Esophagus squamous epithelium (tissue), 5 donors: ENCODE results near the gene CCDC68. TPM values are rescaled to one million over a fixed set of nuclear protein-coding genes. Genes with fewer than 3 reads are reported as not detected.

Experiments
- DNase-seq: peaks from one replicate; lab custom pipeline; 2025; lab: John Stamatoyannopoulos, UW
- H3K27ac ChIP-seq, 4 donors: fragments of 200-600 bp; sonication (generic); one replicate each; pipeline ENCODE4 v1.5.1; 2016 to 2019; ENCODE audit warnings: mild to moderate bottlenecking in 1 of 4
- H3K27me3 ChIP-seq, 4 donors: fragments of 200-600 bp; sonication (generic); 1 replicate in 3 of 4; 2 replicates in 1 of 4; pipeline versions ENCODE4 v1.5.1 to v1.6.0; 2017 to 2021; ENCODE audit warnings: antibody characterized with exemption in 1 of 4
- H3K36me3 ChIP-seq, 3 donors: fragments of 200-600 bp; sonication (generic); one replicate each; pipeline ENCODE4 v1.5.1; 2016 to 2019
- H3K4me1 ChIP-seq, 3 donors: fragments of 200-600 bp; sonication (generic); one replicate each; pipeline ENCODE4 v1.5.1; 2017 to 2019
- H3K4me3 ChIP-seq, 4 donors: fragments of 200-600 bp; sonication (generic); 1 replicate in 3 of 4; 2 replicates in 1 of 4; pipeline ENCODE4 v1.5.1; 2016 to 2019; ENCODE audit warnings: mild to moderate bottlenecking in 2 of 4, moderate library complexity in 1 of 4
- H3K9me3 ChIP-seq, 3 donors: fragments of 200-600 bp; sonication (generic); one replicate each; pipeline ENCODE4 v1.5.1; 2016 to 2019
- CTCF ChIP-seq, 6 experiments: fragments of 450-650 bp in 4 of 6; fragments of 200-600 bp in 2 of 6; sonication (generic) in 2 of 6; IDR thresholded peaks; one replicate each; pipeline ENCODE4 v1.5.1; 2016 to 2019; ENCODE audit warnings: antibody characterized with exemption in 6 of 6, mild to moderate bottlenecking in 4 of 6, moderate library complexity in 4 of 6
- POLR2A ChIP-seq, 4 donors: fragments of 450-650 bp; IDR thresholded peaks; one replicate each; pipeline ENCODE4 v1.6.1; 2017; ENCODE audit warnings: antibody characterized with exemption in 4 of 4, mild to moderate bottlenecking in 4 of 4, moderate library complexity in 3 of 4
- WGBS, 2 donors: methylation state at CpG; one replicate each; pipeline ENCODE4 v1.1.5; 2018; 5-methylcytosine and 5-hydroxymethylcytosine counted together
- intact Hi-C: fragments of 100-400 bp; cut with DNase I; formaldehyde crosslinking; loops from one replicate; pipeline ENCODE4 v1.15.0; 2022
- total RNA-seq, 4 donors: library from RNA; depleted of rRNA; stranded (reverse); fragments of >200 nt; gene quantifications; one replicate each; pipeline ENCODE4 v1.1.0, GENCODE V29; 2016
- donor health status: DM: yes; HTN: yes; CAD: no.

Gene CCDC68
- total RNA-seq, 4 donors from 2014 or later = 0.11 to 5.1 (median 2.7) TPM

DNA sequence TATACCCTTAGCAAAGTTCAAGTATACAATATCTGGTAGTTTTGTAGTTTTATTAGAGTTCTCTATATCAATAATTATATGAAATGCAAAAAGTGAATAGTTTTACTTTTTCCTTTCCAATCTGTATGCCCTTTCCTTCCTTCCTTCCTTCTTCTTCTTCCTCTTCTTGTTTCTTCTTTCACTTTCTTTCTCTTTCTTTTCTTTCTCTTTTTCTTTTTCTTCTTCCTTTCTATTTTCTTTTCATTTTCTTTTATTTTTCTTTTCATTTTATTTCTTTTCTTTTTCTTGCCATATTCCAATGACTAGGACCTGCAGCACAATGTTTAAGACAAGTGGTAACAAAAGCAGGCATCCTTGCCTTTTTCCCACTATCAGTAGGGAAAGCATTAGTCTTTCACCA lies 59.8 kb downstream of the CCDC68 start:
- intact Hi-C loops = no loop called here
- Histone ChIP-seq H3K4me3 (no peak overlapping the region), H3K27me3 (no peaks in the 10 kb centered on the region), H3K27ac (no peak overlapping the region), H3K9me3 (no peaks in the 10 kb centered on the region), H3K36me3 (no peaks in the 10 kb centered on the region), H3K4me1 (no peaks in the 10 kb centered on the region)
- TF ChIP-seq CTCF (IDR thresholded peaks at IDR 0.05) = no peak
- no peak for TF ChIP-seq POLR2A (IDR thresholded peaks at IDR 0.05)
- no peak for DNase-seq

DNA sequence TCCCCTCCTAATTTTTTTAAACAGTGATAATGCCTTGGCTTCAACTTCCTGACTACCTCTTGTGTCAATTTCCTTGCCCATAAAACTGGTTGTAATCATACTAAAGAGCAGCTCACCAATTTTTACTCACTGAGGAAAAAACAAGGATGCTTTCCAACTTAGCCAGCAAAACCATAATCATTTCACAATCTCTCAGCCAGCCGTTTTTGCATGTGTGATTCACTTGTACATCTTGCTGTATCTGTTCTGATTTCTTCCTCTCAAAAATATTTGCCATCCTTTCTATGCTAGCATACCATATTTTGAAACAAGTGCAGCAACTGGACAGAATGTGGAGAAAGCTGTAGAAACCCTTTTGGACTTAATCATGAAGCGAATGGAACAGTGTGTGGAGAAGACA lies 70.3 kb downstream of the CCDC68 start:
- Histone ChIP-seq H3K27me3 (no peaks in the 10 kb centered on the region), H3K4me3 (no peak overlapping the region), H3K4me1 (no peaks in the 10 kb centered on the region), H3K27ac (no peak overlapping the region), H3K36me3 (peaks cover 0 to 48% (median 0%) of the 10 kb centered on the region in 3 donors), H3K9me3 (no peaks in the 10 kb centered on the region)
- intact Hi-C loops = no loop called here
- DNase-seq = no peak
- 68 to 70% methylated on average over 2 of the region's 2 CpGs for WGBS, 2 donors
- TF ChIP-seq CTCF (IDR thresholded peaks at IDR 0.05) (no peak), POLR2A (IDR thresholded peaks at IDR 0.05) (no peak)

DNA sequence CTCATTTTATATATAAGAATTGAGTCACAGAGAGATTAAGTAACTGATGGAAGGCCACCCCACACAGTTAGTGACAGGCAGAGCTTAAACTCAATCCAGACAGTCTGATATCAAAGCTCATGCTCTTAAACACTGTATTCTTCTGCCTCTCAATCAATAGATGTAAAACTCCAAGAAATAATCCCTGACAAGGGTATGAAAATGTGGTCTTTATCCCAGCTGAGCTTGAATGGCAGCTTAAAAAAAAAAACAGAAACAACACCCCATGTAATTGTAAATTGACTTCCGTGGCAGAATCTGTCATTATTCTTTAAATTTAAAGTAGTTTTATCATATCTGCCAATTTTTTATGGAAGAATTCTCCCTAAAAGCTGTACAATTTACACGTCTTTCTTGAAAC lies 70.9 kb downstream of the CCDC68 start:
- H3K27me3 ChIP-seq = no peaks in the 10 kb centered on the region
- TF ChIP-seq CTCF (IDR thresholded peaks at IDR 0.05) = no peak
- no peak for TF ChIP-seq POLR2A (IDR thresholded peaks at IDR 0.05)
- DNase-seq = no peak
- WGBS, 2 donors = 81 to 87% methylated on average over 2 of the region's 2 CpGs
- no peak overlapping the region for H3K4me3 ChIP-seq
- no peaks in the 10 kb centered on the region for H3K4me1 ChIP-seq
- H3K9me3 ChIP-seq = no peaks in the 10 kb centered on the region
- H3K27ac ChIP-seq = no peak overlapping the region
- intact Hi-C loops = no loop called here
- peaks cover 0 to 48% (median 0%) of the 10 kb centered on the region in 3 donors for H3K36me3 ChIP-seq

- H3K27ac ChIP-seq = no peak overlapping the region
- H3K4me3 ChIP-seq = no peak overlapping the region
- TF ChIP-seq POLR2A (IDR thresholded peaks at IDR 0.05) (no peak), CTCF (IDR thresholded peaks at IDR 0.05) (no peak)
- intact Hi-C loops = no loop called here
- 79 to 83% methylated on average over 5 to 6 of the region's 6 CpGs for WGBS, 2 donors
- H3K9me3 ChIP-seq = no peaks in the 10 kb centered on the region
- H3K27me3 ChIP-seq = no peaks in the 10 kb centered on the region
- H3K36me3 ChIP-seq = peaks cover 0 to 50% (median 0%) of the 10 kb centered on the region in 3 donors
- DNase-seq = no peak
- H3K4me1 ChIP-seq = no peaks in the 10 kb centered on the region
Measured at GRCh38 chr18:54883816-54884604, 75.3 kb downstream of the CCDC68 start.

DNA sequence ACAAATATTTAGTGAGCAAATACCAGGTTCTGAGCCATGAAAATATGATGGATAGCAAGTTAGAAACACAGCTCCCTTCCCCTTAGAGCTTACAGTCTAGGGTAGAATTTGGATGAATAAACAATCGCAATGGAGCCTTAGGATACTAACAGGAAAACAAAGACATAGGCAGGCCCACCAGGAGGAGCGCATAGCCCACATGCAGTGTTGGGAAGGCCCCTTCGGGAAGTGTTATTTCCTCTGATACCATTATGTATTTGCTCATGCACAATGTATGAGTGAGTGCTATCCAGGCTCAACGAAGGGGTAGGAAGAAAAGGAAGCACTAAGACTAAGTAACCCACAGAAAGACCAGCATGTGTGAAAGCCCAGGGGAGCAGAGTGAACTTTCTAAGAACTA lies 76.9 kb downstream of the CCDC68 start:
- Histone ChIP-seq H3K9me3 (no peaks in the 10 kb centered on the region), H3K27me3 (no peaks in the 10 kb centered on the region), H3K4me3 (no peak overlapping the region), H3K36me3 (peaks cover 0 to 36% (median 0%) of the 10 kb centered on the region in 3 donors), H3K27ac (no peak overlapping the region), H3K4me1 (no peaks in the 10 kb centered on the region)
- intact Hi-C loops = no loop called here
- WGBS, 2 donors = 79 to 83% methylated on average over 4 of the region's 4 CpGs
- no peak for DNase-seq
- TF ChIP-seq POLR2A (IDR thresholded peaks at IDR 0.05) = no peak
- TF ChIP-seq CTCF (IDR thresholded peaks at IDR 0.05) = no peak
